Ovary (tissue), 10 donors: Measurements from ENCODE around the gene PTPN14. TPM values are rescaled to one million over a fixed set of nuclear protein-coding genes. Genes with fewer than 3 reads are reported as not detected.
A peak's percentile ranks its signal among the peaks of the same experiment; 100 is the strongest.
"Not testable (repeated sequence)": the region's sequence is repeated elsewhere in the genome, so short reads cannot be mapped to it uniquely, and the experiment has no call there.

Source experiments
- DNase-seq, 5 donors: peaks; one replicate each; pipeline ENCODE4 v3.0.0-alpha.2; 2019 to 2020
- H3K27ac ChIP-seq, 2 donors: fragments of 200-600 bp; one replicate each; pipeline versions ENCODE4 v1.5.1 to v1.8.0; 2019 to 2022
- H3K27me3 ChIP-seq: fragments of 200-600 bp; one replicate; pipeline ENCODE4 v1.8.0; 2022
- H3K36me3 ChIP-seq: fragments of 200-600 bp; sonication (generic); one replicate; pipeline ENCODE4 v1.5.1; 2019
- H3K4me1 ChIP-seq: one replicate; pipeline ENCODE4 v1.8.1; 2013; ENCODE audit warnings: mild to moderate bottlenecking, moderate library complexity; ENCODE audit not compliant: insufficient read depth
- H3K4me3 ChIP-seq: fragments of 200-600 bp; sonication (generic); one replicate; pipeline ENCODE4 v1.5.1; 2017
- H3K9me3 ChIP-seq, 2 donors: fragments of 200-600 bp in 1 of 2; sonication (generic) in 1 of 2; one replicate each; pipeline versions ENCODE4 v1.5.1 to v1.8.1; 2013 to 2019; ENCODE audit warnings: mild to moderate bottlenecking in 1 of 2, moderate library complexity in 1 of 2
- CTCF ChIP-seq, 3 donors: fragments of 450-650 bp in 2 of 3; fragments of 200-600 bp in 1 of 3; IDR thresholded peaks; one replicate each; pipeline versions ENCODE4 v1.5.1 to v1.8.0; 2016 to 2022; ENCODE audit warnings: antibody characterized with exemption in 3 of 3, mild to moderate bottlenecking in 1 of 3
- EP300 ChIP-seq: sonication (generic); formaldehyde crosslinking; IDR thresholded peaks from one replicate; pipeline ENCODE4 v1.6.1; 2017; ENCODE audit warnings: antibody characterized with exemption
- POLR2A ChIP-seq: fragments of 450-650 bp; IDR thresholded peaks from one replicate; pipeline ENCODE4 v1.6.1; 2017; ENCODE audit warnings: antibody characterized with exemption, mild to moderate bottlenecking, moderate library complexity
- WGBS, 3 donors: extraction: QIAGEN DNeasy Blood & Tissue Kit in 1 of 3; methylation state at CpG; one replicate each; pipeline versions ENCODE4 v1.1.5 to v1.1.7; 2013 to 2017; 5-methylcytosine and 5-hydroxymethylcytosine counted together
- intact Hi-C, 4 donors: fragments of 100-400 bp; cut with DNase I; formaldehyde crosslinking; loops; one replicate each; pipeline versions ENCODE4 v1.11.0 to v1.15.1; 2022 to 2023
- long read RNA-seq, 3 donors: library from polyadenylated mRNA in 2 of 3; unstranded in 2 of 3; transcript quantifications; one replicate each; pipeline ENCODE4 v2.0.0 and lab custom pipeline, GENCODE V29; 2021 to 2026
- polyA plus RNA-seq, 2 donors: library from polyadenylated mRNA; stranded (reverse); fragments of 200-250 nt in 1 of 2; fragments of 350-450 nt in 1 of 2; fragmentation: Illumina TruSeq in 1 of 2; extraction: RNeasy Lipid Tissue Mini Kit (QIAGEN cat#74804) in 1 of 2; gene quantifications; one replicate each; pipeline ENCODE4 v1.2.3, GENCODE V29; 2013 to 2014
- total RNA-seq, 7 donors: library from RNA; depleted of rRNA in 2 of 7; stranded (reverse); fragments of >200 nt in 2 of 7; fragmentation: NEBNext Ultra II Directional in 3 of 7; extraction: Animal tissue kit (Norgen Biotek cat#: 25700) in 3 of 7; gene quantifications; one replicate each; pipeline versions ENCODE4 v1.1.0 to v1.2.4, GENCODE V29; 2016 to 2023
- donor health status: DM: no; HTN: no; CAD: no; lungs with moderate emphysema.
- donor health status: DM: no; HTN: no; CAD: no.
- donor health status: Bipolar disorder and iron deficiency.
- donor health status: DM: yes; HTN: yes; CAD: no.
- donor health status: DM: no; HTN: no; CAD: no.
- donor health status: DM: yes; HTN: yes; CAD: no.

Gene PTPN14
- total RNA-seq (10 to 100 TPM; 21.6 to 68.9 (median 45.7) TPM), polyA plus RNA-seq (10 to 100 TPM in 1 of 2 donors, 1 to 10 TPM in 1; 7.6 to 16.5 TPM)
- long read RNA-seq, donor 1, full-length matches to known transcripts: 3 of 50 reads
- long read RNA-seq, donor 1, partial matches to known transcripts: 29 of 50 reads
- long read RNA-seq, donor 1, other reads (novel, unspliced or antisense): 18 of 50 reads
- long read RNA-seq, donor 2, partial matches to known transcripts: 7 of 7 reads
- long read RNA-seq, donor 2, other reads (novel, unspliced or antisense): 0 of 7 reads
- long read RNA-seq, donor 3, full-length matches to known transcripts: 5 of 21 reads
- long read RNA-seq, donor 3, partial matches to known transcripts: 4 of 21 reads
- long read RNA-seq, donor 3, other reads (novel, unspliced or antisense): 12 of 21 reads

GRCh38 chr1:214551436-214552173 lies at the start of gene PTPN14:
PTPN14 (minus strand) TSS chr1:214551602; CDS start chr1:214464803, 86,799 bp downstream.
- H3K4me3 ChIP-seq: peak within 1 kb of the TSS; percentile 68
- DNase-seq: peak; percentile 90 to 95 (median 92)
- WGBS, 3 donors: 0 to 1% (median 1%) methylated on average over 53 to 67 of the region's 67 CpGs
- H3K4me1 ChIP-seq: peaks cover 4% of the 10 kb centered on the region
- peak within 1 kb of the TSS; percentile 80 to 93 for H3K27ac ChIP-seq
- H3K27me3 ChIP-seq: no peaks in the 10 kb centered on the region
- TF ChIP-seq CTCF (IDR thresholded peaks at IDR 0.05) (peak in 2 of 3 donors; percentile 41 to 48), POLR2A (peak; percentile 68), EP300 (peak; percentile 6)
- intact Hi-C loops: no loop called here
- no peaks in the 10 kb centered on the region for H3K36me3 ChIP-seq
- no peaks in the 10 kb centered on the region for H3K9me3 ChIP-seq

DNA sequence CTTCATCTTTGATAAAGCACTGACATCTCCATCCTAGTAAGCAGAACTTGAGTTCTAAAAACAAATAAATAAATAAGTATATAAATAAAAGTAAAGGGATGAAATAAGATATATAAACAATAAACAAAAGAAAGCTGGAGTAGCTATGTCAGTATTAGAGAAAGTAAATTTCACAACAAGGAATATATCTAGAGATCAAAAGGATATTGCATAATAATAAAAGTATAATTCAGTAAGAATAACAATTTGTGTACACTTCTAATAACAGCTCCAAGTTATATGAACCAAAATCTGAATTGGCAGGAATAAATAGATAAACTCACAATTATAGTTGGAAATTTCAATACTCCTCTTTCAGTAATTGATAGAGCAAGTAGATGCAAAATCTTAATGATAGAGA lies 41.8 kb upstream of the PTPN14 start:
- TF ChIP-seq POLR2A (no peak), EP300 (no peak), CTCF (IDR thresholded peaks at IDR 0.05) (no peak)
- no peaks in the 10 kb centered on the region for H3K27me3 ChIP-seq
- H3K27ac ChIP-seq: no peak overlapping the region
- H3K9me3 ChIP-seq: no peaks in the 10 kb centered on the region
- DNase-seq: no peak
- intact Hi-C loops: no loop called here
- no peaks in the 10 kb centered on the region for H3K4me1 ChIP-seq
- no peaks in the 10 kb centered on the region for H3K36me3 ChIP-seq
- no peak overlapping the region for H3K4me3 ChIP-seq

DNA sequence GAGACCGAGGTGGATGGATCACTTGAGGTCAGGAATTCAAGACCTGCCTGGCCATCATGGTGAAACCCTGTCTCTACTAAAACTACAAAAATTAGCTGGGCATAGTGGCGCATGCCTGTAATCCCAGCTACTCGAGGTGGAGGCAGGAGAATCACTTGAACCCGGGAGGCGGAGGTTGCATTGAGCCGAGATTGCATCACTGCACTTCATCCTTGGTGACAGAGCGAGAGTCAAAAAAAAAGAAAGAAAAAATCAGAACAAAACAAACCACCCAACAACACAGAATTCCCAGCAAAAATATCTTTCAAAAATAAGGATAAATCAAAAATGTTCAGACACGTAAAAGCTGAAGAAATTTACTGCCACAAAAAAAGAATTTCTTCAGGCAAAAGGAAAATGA lies 40.5 kb upstream of the PTPN14 start:
- H3K4me1 ChIP-seq, H3K27ac ChIP-seq, H3K27me3 ChIP-seq, intact Hi-C loops, H3K4me3 ChIP-seq, H3K9me3 ChIP-seq, DNase-seq, H3K36me3 ChIP-seq: not testable (repeated sequence)
- WGBS, 3 donors: 78 to 83% (median 82%) methylated on average over 8 of the region's 8 CpGs

GRCh38 chr1:214590696-214591095 lies 39.3 kb upstream of the PTPN14 start:
- no peak for DNase-seq
- Histone ChIP-seq H3K9me3 (no peaks in the 10 kb centered on the region), H3K4me3 (no peak overlapping the region), H3K4me1 (no peaks in the 10 kb centered on the region), H3K27me3 (no peaks in the 10 kb centered on the region), H3K36me3 (no peaks in the 10 kb centered on the region), H3K27ac (no peak overlapping the region)
- 61 to 71% (median 68%) methylated on average over 5 of the region's 5 CpGs for WGBS, 3 donors
- TF ChIP-seq EP300 (no peak), POLR2A (no peak), CTCF (IDR thresholded peaks at IDR 0.05) (no peak)
- intact Hi-C loops: no loop called here
